MG63 (cell line): ENCODE measurements around the gene COX8C. TPM values are rescaled to one million over a fixed set of nuclear protein-coding genes. Genes with fewer than 3 reads are reported as not detected.
"Not testable (repeated sequence)": the region's sequence is repeated elsewhere in the genome, so short reads cannot be mapped to it uniquely, and the experiment has no call there.

Experiments used
- DNase-seq: peaks from one replicate; pipeline ENCODE4 v3.0.0-alpha.2; 2020
- H3K27me3 ChIP-seq: fragments of 250-450 bp; sonication (Bioruptor Pico); 2 replicates; pipeline ENCODE4 v1.5.1; 2020; ENCODE audit warnings: mild to moderate bottlenecking, moderate library complexity
- H3K36me3 ChIP-seq: fragments of 250-450 bp; sonication (Bioruptor Pico); 2 replicates; pipeline ENCODE4 v1.5.1; 2020; ENCODE audit warnings: mild to moderate bottlenecking, moderate library complexity
- H3K4me3 ChIP-seq: fragments of 250-450 bp; sonication (Bioruptor Pico); 2 replicates; pipeline ENCODE4 v1.5.1; 2020; ENCODE audit warnings: mild to moderate bottlenecking, moderate library complexity
- H3K9me3 ChIP-seq: fragments of 250-450 bp; sonication (Bioruptor Pico); 2 replicates; pipeline ENCODE4 v1.5.1; 2020; ENCODE audit warnings: mild to moderate bottlenecking, moderate library complexity
- total RNA-seq: library from RNA; depleted of rRNA; stranded (reverse); fragments of >200 nt; shearing (Covaris generic); gene quantifications from 2 replicates; pipeline ENCODE4 v1.2.3, GENCODE V29; 2014; ENCODE audit warnings: low replicate concordance

The COX8C gene
- total RNA-seq, 1 experiment from 2014 or later = not detected

DNA sequence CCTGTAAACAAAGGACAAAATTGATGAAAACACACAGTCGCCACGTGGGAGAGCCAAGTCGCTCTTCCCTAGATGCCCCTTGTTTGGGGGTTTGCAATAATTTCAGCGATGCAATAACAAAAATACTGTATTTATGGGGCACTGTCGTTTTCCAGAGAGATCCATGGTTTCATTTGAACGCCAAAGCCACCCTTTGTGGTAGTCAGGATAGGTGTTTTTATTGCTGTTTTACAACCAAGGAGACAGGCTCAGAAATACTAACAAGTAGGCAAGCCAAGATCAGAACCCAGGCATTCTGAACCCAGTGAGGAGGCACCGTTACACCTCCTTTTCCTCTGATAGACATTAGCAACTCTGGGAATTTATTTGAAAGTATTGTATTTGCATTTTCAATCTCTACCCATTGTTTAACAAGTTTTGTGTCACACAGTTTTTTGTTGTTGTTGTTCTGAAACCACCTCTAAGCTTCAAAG is 13.3 kb upstream of the COX8C start:
- DNase-seq = no peak
- Histone ChIP-seq H3K27me3 (no peaks in the 10 kb centered on the region), H3K4me3 (peak overlapping the region; percentile 64), H3K36me3 (no peaks in the 10 kb centered on the region), H3K9me3 (no peaks in the 10 kb centered on the region)

DNA sequence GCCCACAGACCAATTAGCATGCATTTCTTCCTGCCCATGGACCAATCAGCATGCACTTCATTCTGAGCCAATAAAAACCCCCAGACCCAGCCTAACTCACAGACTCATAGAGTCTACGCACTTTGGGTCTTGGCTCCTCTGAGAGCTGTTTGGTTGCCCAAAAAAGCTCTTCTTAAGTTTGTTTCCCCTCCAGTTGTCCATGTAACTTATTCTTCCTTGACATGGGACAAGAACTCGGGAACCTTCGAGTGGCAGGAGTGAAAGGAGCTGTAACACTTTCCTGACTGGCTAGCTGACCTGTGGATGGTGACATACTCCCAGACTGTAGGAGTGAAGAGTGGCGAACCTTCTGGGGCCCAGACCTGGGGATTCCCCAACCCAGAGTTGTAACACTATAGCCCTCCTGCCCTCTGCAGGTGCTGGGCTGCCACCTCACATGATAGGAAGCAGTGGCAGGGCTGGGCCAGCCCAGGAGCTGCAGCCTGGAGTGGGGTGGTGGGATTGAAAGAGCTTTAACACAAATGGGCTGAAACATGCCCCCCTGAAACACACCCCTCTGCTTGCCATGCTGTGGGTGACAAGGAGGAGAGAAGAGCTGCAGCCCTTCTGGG is 9.7 kb upstream of the COX8C start:
- H3K4me3 ChIP-seq = no peak overlapping the region
- no peaks in the 10 kb centered on the region for H3K36me3 ChIP-seq
- no peak for DNase-seq
- no peaks in the 10 kb centered on the region for H3K27me3 ChIP-seq
- H3K9me3 ChIP-seq = no peaks in the 10 kb centered on the region

DNA sequence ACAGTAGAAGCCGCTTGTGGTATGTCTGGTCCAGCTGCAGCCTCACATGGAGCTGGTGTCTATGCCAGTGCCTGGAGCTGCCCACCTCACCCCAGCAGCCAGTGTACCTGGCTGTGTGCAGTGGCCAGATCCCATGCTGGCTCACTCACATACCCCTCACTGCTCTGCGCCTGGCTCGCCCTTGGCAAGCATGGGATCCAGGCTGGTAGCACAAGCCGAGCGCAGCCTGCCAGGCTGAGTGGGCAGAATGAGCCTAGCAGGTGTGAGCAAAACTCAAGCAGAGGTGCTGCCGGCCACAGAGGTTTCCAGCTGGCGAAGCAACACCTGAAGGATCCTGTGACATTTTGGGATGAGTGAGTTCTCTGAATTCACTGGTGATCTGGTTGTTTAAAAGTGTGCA is 9.1 kb upstream of the COX8C start:
- no peaks in the 10 kb centered on the region for H3K27me3 ChIP-seq
- H3K9me3 ChIP-seq = no peaks in the 10 kb centered on the region
- DNase-seq = no peak
- no peaks in the 10 kb centered on the region for H3K36me3 ChIP-seq
- no peak overlapping the region for H3K4me3 ChIP-seq

DNA sequence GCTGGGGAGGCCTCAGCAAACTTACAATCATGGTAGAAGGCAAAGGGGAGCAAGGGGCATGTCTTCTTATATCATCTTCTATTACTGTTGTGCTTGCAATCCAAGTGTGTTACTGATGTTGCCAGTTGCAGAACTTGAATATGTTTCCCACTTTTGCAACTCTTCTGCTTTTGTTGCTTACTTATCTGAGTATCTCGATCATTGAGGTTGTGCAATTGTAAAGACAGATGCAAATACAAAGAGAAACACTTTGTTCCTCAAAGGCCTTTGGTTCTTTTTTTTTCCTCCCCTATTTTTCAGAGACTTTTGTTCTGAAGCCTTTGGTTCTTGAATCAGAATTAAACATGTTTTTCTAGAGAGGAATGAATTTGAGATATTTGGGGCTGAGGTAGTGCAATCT is 3.7 kb upstream of the COX8C start:
- Histone ChIP-seq H3K27me3 (no peaks in the 10 kb centered on the region), H3K9me3 (no peaks in the 10 kb centered on the region), H3K4me3 (no peak overlapping the region), H3K36me3 (no peaks in the 10 kb centered on the region)
- DNase-seq = no peak

DNA sequence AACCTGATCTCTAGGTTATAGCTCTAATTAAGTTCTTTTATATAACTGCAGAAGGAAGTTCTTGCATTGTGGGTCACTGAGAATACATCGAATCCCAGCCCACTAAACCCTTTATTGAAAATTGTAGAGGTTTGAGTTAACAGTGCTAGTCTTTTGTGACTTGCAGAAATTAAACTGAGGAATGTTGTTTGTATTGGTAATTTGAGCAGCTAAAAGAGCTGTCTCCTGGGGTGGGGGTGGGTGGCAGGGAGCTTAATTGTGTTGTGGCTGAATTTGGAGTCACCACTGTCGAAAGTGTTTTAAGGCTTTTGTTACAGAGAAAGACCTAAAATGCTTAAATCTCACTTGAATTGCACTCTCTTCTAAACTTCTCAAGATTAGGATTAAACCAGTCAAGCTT is 3.2 kb upstream of the COX8C start:
- DNase-seq = no peak
- Histone ChIP-seq H3K27me3 (no peaks in the 10 kb centered on the region), H3K4me3 (no peak overlapping the region), H3K36me3 (no peaks in the 10 kb centered on the region), H3K9me3 (no peaks in the 10 kb centered on the region)

DNA sequence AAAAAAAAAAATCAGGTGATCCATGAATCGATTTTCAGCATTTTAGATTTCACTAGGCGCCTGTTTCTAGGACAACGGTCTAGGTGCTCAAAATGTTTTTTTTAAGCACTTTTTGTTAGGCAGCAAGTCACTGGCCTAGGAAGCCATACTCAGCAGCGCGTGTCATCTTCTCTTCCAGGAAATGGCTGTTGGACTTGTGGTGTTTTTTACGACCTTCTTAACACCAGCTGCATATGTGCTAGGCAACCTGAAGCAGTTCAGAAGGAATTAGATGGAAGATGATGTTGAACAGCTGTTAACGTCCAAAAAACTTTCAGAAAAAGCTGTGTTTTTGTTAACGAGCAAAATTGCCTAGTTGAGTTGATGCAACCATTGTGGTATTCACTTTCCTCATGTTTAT is 868 bp downstream of the COX8C start:
- Histone ChIP-seq H3K9me3 (no peaks in the 10 kb centered on the region), H3K36me3 (no peaks in the 10 kb centered on the region), H3K4me3 (no peak overlapping the region), H3K27me3 (no peaks in the 10 kb centered on the region)
- no peak for DNase-seq

DNA sequence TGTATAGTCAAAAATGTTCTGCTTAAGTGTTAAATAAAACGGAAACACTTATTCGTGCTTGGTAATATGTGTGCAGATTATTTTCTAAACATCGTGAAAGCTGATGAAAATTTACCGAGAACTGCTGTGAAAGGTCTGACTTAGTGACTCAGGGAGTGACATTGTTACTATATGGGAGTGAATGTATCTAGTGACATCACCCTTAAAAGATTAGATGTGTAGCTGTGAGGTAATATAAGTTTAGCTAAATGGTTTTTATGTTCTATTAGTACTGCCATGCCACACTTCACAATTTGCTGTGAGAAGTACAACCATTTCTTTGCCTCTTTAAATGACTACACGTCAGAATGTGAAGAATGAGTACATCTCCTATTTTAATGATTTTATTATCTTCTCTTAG is 1.3 kb downstream of the COX8C start:
- Histone ChIP-seq H3K4me3 (no peak overlapping the region), H3K27me3 (no peaks in the 10 kb centered on the region), H3K9me3 (no peaks in the 10 kb centered on the region), H3K36me3 (no peaks in the 10 kb centered on the region)
- DNase-seq = no peak

DNA sequence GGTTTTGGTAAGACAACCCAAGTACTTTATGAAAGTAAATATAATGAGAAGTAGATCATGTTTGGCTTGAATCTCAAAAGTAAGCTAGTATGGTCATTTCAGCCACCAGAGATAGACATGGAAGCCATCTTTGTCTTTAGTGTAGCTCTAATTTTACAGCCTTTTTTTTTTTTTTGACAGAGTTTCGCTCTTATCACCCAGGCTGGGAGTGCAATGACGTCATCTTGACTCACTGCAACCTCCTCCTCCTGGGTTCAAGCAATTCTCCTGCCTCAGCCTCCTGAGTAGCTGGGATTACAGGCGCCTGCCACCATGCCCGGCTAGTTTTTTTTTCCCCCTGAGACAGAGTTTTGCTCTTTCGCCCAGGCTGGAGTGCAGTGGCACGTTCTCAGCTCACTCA is 7.9 kb downstream of the COX8C start:
- not testable (repeated sequence) for H3K9me3 ChIP-seq, DNase-seq, H3K4me3 ChIP-seq, H3K27me3 ChIP-seq, H3K36me3 ChIP-seq

DNA sequence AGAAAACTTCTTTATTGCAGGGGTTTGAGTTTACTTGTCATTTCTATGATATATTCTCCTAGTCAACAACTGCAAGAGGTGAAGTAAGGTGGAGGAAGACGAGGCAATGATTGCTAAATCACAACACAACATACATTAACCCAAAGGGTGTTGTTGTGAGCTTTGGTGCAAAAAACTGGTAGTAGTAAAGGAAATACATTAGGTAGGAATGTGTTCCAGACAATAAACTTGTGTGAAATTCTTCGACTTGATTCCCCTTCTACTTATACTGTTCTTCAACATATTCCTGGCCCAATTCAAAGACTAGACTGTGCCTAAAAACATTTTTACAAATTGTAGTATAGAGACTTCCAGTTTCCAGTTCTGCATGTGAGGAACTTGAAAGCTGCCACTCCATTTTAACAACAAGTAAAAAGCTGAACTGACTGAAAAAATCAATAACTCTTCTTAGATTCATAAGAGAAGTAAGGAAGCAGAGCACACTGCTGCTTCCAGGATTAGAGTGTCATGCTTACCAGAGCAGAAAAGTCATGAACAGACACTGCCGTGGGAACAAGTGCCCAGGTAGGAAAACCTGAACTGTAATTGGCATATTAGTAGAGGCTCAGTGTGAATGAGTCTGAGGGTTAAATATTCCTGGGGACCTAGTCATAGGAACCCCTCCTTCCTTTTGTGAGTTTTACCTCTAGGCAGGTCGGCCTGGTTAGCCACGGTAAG is 22.2 kb downstream of the COX8C start:
- DNase-seq = no peak
- no peak overlapping the region for H3K4me3 ChIP-seq
- H3K27me3 ChIP-seq = no peaks in the 10 kb centered on the region
- no peaks in the 10 kb centered on the region for H3K9me3 ChIP-seq
- H3K36me3 ChIP-seq = no peaks in the 10 kb centered on the region

DNA sequence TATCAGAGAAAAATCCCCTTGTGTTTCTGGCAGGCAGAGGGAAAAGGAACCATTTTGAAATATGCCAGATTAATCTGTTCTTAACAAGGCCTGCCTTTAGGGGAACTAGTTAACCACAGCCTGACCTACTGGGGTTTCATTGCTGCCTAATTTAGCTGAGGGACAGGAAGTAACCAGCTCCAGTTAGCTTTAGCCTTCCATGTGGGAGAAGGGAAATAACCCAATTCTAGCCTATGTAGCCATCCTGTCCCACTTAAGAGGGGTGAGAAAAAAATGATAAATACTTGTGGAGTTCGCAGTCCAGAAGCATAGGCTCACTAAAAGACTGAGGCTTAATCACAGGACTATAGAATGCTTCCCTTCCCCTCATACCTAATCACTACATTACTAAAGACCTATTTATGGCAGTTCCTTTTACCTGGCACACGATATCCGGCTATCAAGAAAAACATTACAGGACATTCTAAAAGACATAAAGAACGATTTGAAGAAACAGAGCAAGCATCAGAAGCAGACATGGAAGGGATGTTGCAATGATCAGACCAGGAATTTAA is 22.8 kb downstream of the COX8C start:
- Histone ChIP-seq H3K27me3 (no peaks in the 10 kb centered on the region), H3K9me3 (no peaks in the 10 kb centered on the region), H3K36me3 (no peaks in the 10 kb centered on the region), H3K4me3 (no peak overlapping the region)
- DNase-seq = no peak

DNA sequence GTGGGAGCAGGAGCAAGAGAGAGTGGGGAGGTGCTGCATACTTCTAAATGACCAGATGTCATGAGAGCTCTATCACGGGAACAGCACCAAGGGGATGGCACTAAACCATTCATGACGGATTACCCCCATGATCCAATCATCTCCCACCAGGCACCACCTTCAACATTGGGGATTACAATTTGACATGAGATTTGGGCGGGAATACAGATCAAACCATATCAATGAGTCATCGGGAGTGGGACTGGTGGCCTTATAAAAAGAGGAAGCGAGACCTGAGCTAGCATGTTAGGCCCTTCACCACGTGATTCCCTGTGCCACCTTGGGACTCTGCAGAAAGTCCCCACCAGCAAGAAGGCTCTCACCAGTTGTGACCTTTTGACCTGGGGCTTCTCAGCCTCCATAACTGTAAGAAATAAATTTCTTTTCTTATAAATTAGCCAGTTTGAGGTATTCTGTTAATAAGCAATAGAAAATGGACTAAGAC is 28.7 kb downstream of the COX8C start:
- Histone ChIP-seq H3K9me3 (no peaks in the 10 kb centered on the region), H3K27me3 (no peaks in the 10 kb centered on the region), H3K36me3 (no peaks in the 10 kb centered on the region), H3K4me3 (no peak overlapping the region)
- no peak for DNase-seq

DNA sequence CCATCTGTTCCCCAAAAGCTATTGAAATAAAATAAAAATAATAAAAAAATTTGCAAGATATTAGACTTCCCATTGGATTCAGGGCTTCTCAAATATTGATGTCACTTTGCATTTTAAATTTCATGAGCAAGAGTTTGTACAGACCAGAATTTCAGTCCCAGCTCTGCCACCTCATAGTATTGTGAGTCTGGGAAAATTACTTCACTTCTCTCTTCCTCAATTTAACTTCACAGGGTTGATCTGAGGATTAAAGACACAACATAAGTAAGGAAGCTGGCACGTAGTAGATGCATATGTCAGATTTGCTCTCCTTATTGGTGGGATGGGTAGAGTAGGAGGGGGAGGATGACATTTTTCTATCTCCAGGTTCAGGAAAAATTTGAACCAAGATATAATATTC is 32.8 kb downstream of the COX8C start:
- no peaks in the 10 kb centered on the region for H3K27me3 ChIP-seq
- H3K36me3 ChIP-seq = no peaks in the 10 kb centered on the region
- no peak for DNase-seq
- no peaks in the 10 kb centered on the region for H3K9me3 ChIP-seq
- no peak overlapping the region for H3K4me3 ChIP-seq

DNA sequence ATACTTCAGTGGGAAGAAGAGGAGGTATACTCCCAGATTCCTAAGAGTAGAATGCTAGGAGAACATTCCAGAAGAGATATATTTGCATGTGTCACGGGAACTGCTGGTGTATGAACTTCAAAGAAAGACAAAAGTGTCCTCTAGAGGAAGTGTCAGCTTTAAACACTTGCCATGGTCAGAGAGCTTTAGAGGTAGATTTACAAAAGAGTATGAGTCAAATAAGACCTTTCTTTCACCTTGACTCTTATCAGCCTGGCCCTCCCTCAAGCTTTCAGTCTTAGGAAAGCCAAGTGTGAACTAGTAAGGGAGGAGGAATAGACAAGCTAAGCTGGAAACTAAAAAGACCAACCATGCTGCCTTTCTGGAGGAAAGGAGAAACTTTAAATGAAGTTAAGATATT is 34.7 kb downstream of the COX8C start:
- Histone ChIP-seq H3K36me3 (no peaks in the 10 kb centered on the region), H3K9me3 (no peaks in the 10 kb centered on the region), H3K27me3 (no peaks in the 10 kb centered on the region), H3K4me3 (no peak overlapping the region)
- no peak for DNase-seq

DNA sequence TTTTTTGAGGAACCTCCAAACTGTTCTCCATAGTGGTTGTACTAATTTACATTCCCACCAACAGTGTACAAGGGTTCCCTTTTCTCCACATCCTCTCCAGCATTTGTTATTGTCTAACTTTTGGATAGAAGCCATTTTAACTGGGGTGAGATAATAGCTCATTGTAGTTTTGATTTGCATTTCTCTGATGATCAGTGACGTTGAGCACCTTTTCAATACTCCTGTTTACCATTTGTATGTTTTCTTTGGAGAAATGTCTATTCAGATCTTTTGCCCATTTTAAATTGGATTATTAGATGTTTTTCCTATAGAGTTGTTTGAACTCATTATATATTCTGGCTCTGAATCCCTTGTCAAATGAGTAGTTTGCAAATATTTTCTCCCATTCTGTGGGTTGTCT is 37.3 kb downstream of the COX8C start:
- not testable (repeated sequence) for H3K4me3 ChIP-seq, H3K9me3 ChIP-seq, DNase-seq, H3K27me3 ChIP-seq, H3K36me3 ChIP-seq

DNA sequence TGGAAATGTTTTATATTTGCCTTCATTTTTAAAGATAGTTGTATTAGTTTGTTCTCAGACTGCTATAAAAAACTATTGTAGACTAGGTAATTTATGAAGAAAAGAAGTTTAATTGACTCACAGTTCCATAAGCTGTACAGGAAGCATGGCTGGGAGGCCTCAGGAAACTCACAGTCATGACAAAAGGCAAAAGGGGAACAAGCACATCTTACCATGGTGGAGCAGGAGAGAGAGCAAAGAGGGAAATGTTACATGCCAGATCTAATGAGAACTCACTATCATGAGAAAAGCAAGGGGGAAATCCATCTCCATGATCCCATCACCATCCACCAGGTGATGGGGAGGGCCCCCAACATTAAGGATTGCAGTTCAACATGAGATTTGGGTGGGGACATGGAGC is 48.2 kb downstream of the COX8C start:
- H3K9me3 ChIP-seq = no peaks in the 10 kb centered on the region
- DNase-seq = no peak
- no peak overlapping the region for H3K4me3 ChIP-seq
- H3K27me3 ChIP-seq = no peaks in the 10 kb centered on the region
- H3K36me3 ChIP-seq = no peaks in the 10 kb centered on the region

DNA sequence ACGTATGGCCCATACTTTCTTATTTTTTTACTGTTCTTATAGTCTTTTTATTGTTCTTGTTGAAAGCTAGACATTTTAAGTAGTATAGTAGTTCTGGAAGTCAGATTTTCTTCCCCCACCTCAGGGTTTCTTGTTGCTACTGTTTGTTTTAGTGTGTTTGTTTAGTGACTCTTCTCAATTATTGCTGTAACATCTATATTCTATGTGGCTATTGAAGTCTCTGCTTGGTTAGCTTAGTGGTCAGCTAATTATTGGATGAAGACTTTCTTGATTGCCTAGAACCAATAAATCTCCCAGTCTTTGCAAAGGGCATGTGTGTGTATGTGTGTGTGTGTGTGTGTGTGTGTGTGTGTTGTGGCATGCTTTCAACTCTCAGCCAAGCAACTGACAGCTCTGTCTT is 49.5 kb downstream of the COX8C start:
- Histone ChIP-seq H3K36me3 (no peaks in the 10 kb centered on the region), H3K27me3 (no peaks in the 10 kb centered on the region), H3K9me3 (no peaks in the 10 kb centered on the region), H3K4me3 (no peak overlapping the region)
- DNase-seq = no peak
